Inferior parietal cortex (tissue), 1 donor: ENCODE data around the gene COX6A2.

Experiments used
- DNase-seq: peaks from one replicate; pipeline ENCODE4 v3.0.0-alpha.2; 2016; ENCODE audit errors: extremely low spot score

COX6A2 gene

DNA sequence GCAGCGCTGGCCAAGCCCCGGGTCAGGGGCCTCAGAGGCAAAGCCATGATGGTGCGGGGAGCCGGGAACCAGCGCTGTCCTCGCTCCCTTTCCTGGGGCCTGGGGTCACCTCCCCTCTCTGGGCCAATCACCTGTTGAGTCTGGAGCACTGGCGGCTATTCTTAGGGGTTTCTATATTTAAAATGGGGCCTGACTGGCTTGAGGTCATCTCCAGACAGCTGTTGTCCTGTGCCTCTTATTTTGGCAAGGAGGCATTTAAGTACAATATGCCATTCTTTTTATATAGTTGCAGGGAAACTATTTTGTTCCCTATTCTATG is at the start of gene COX6A2:
Gene COX6A2 (minus strand): TSS at position 82 of the 319 bp plus-strand sequence. CDS start 35 bp downstream, at position 47.
- no peak for DNase-seq

DNA sequence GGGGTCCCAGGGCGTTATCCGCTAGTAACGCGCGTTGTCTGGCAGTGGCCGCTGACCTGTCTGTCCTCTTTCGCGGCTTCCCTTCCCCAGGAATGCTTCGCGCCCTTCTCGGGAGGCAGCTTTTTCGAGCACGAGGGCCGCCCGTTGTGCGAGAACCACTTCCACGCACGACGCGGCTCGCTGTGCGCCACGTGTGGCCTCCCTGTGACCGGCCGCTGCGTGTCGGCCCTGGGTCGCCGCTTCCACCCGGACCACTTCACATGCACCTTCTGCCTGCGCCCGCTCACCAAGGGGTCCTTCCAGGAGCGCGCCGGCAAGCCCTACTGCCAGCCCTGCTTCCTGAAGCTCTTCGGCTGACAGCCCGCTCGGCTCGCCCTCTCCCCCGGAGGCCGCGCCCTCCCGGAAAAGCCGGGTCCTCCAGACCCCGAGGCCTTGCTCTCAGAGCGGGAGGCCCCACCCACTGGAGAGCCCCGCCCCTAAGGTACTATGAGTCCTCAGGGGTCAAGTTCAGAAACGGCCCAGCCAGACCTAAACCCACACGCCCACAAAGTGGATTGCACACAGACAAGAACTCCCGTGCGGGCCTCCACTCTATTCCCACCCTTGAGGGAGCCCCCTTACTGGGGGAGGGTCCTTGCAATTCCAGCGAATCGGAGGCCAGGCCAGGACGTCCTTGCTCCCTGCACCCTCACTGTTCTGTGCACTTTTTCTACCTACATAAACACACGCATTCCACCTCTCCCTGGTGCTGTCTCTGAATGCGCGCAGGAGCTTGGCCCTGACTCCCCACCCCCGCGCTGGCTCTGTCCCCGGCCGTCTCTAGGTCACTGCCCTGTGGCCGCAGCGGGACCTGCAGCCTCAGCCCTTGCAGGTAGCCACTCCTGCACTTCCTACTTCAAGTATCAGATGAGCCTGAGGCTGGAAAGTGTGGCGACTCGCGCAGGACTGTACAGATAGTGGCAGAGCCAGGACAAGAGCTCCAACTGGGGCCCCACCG is 49.4 kb upstream of the COX6A2 start:
- DNase-seq, result no peak

DNA sequence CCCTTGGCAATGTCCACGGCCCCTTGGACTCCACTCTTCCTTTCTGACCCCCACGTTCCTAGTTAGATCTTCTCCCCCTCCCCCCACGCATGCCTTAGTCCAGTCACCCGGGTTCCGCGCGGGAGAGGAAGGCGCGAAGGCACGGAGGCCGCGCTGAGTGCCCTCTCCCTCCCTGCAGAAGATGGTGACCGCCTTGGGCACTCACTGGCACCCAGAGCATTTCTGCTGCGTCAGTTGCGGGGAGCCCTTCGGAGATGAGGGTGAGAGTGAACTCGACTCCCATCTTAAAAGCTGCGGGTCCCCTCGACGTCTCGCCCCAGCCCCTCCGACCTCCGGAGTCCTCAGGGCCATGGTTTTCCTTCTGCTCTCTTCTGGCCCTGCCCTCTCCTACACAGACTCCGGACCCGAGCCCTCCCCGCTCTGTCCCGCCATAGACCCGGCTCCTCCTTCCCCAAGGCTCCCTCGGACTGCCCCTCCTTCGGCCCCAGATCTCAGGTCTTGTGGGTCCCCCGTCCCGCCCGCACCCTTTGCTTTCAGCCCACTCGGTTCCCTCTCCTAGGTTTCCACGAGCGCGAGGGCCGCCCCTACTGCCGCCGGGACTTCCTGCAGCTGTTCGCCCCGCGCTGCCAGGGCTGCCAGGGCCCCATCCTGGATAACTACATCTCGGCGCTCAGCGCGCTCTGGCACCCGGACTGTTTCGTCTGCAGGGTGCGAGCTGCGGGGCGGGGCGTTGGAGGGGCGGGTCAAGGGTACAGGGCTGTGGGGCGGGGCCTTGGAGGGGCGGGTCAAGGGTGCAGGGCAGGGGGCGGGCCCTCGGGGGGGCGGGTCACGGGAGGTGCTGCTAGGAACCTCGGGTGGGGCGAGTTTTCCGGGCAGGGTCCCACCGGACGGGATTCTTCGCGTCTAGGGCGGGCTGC is 48.4 kb upstream of the COX6A2 start:
- no peak for DNase-seq

DNA sequence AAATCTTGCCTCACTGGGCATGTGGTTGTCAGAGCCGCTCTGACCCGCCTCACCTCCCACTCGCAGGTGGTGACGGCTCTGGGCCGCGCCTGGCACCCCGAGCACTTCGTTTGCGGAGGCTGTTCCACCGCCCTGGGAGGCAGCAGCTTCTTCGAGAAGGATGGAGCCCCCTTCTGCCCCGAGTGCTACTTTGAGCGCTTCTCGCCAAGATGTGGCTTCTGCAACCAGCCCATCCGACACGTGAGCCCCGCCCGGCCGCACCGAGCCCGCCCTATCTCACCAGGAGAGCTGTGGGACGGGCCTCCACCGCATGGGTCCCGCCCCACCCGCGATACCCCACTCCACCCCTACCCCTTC is 47.8 kb upstream of the COX6A2 start:
- DNase-seq, result no peak

DNA sequence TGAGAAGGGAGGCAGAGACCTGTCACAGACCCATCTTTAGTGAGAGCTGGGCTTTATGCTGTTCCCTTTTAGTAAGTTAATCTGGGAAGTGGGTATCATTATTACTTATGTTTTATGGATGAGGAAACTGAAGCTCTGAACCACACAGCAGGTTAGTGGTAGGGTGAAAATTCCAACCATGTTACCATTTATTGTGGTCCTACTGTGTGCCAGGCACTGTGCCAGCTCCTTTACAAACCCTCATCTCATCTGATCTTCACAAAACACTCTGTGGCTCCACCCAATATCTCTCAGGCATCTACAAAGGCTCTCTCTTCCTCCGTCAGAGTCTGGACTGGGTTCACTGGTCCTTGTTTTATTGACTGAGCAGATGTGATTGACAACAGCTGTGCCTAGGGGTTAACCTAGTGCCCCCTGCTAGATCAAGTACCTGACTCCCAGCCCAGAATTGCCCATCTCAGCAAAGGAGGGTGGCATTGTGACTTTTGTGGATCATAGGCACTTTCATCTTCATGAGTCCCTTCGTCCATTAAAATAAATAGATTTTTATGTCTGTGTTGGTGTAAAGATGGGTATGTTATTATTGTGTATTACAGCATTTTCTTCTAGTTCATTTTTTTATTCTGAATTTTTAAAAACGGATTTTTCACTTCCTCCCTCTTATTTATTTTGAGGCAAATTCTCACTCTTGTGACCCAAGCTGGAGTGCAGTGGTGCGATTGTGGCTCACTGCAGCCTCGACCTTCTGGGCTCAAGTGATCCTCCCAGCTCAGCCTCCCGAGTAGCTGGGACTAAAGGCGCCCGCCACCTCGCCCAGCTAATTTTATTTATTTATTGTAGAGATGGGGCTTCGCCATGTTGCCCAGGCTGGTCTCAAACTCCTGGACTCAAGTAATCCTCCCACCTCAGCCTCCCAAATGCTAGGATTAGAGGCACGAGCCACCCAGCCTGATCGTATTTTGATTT is 46.9 kb upstream of the COX6A2 start:
- no peak for DNase-seq

DNA sequence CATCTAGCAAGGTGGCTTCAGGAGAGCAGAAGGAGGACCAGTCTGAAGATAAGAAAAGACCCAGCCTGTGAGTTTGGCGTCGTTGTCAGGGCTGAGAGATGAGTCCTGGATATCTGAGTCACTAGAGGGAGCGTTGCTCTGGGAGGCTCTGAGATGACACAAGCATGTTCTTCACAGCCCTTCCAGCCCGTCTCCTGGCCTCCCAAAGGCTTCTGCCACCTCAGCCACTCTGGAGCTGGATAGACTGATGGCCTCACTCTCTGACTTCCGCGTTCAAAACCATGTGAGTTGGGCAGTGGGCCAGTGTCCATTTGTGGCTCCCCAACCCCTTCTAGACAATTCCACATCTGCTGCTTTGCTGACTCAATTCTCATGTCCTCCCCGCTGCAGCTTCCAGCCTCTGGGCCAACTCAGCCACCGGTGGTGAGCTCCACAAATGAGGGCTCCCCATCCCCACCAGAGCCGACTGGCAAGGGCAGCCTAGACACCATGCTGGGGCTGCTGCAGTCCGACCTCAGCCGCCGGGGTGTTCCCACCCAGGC is 46.1 kb upstream of the COX6A2 start:
- no peak for DNase-seq

DNA sequence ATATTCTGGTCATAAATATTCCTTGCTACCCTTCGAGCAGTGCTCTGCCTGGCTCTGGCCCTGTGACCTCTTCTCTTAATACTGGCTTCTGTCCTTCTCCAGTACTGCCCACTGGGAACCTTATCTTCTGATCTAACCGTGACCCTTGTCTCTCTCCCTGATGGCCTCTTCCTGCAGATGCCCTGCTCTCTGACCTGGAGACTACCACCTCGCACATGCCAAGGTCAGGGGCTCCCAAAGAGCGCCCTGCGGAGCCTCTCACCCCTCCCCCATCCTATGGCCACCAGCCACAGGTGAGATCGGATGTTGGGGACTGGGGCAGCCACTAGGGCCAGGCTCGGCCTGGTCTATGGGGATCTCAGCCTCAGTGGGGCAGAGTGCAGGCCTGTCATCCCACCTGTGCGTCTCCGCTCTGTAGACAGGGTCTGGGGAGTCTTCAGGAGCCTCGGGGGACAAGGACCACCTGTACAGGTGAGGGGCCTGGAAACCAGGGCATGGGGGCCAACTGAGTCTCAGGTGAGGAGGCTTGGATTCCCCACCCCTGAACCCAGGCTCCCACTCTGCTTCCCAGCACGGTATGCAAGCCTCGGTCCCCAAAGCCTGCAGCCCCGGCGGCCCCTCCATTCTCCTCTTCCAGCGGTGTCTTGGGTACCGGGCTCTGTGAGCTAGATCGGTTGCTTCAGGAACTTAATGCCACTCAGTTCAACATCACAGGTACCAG is 45.3 kb upstream of the COX6A2 start:
- no peak for DNase-seq

DNA sequence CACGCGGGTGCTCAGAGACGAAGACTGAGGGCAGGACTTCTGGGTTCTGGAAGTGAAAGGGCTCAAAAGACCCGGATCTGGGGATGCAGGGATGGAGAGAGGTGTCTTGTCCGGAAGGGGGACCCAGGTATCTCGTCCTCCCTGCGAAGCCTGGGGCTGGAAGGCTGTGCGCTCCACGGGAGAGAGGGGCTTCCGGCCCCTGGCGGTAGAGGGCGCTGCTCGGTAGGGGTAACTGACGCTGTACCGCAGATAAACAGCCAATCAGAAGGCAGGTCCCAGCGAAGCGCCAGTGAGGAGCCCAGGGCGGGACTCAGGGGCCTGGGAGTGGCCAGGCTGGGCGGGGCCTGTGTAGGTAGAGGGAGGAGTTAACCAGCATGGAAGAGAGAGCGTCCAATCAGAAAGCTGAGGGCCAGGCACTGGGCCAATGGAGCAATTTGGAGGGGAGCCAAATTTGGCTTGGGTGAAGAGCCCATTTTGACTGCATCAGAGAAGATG is 44.6 kb upstream of the COX6A2 start:
- no peak for DNase-seq

DNA sequence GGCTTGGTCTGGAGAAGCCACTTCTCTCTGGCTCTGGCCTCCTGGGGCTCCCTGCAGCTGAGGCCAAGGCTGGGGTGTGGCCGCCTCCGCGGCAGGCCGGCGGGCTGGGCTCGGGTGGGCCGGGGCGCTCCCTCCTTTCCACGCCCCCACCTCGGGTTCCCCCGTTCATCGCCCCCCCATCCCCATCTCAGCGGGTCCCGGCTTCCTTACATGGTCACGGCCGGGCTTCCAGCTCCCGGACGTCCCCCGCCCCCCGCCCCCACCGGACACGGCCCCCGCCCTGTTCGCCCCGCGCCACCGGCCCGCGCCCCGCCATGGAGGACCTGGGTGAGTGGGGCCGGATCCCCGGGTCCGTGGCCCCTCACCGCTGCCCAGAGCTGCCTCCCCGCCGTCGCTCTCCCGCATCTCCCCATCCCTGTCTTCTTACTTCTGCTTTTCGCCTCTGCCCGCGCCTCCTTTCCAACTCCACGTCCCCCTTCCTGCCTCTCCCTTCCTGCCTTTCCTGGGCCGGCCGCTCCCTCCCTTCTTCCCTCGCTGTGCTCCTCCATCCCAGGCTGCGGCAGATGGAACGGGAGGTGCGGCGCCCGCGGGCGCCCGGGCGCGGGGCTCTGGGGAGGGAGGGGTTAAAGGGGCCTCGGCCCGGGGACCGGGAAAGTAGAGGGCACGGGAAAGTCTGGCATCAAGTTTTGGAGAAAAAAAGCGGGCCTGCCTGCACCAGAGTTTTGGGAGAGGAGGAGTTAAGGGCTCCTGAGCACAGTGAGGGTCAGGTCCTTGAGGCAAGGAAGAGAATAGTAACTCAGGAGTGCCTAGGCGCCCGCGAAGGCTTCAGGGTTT is 43.9 kb upstream of the COX6A2 start, which contains the start of gene TGFB1I1:
Gene TGFB1I1 (plus strand): TSS at position 278 of the 834 bp plus-strand sequence. CDS start 37 bp downstream, at position 315.
- no peak for DNase-seq

DNA sequence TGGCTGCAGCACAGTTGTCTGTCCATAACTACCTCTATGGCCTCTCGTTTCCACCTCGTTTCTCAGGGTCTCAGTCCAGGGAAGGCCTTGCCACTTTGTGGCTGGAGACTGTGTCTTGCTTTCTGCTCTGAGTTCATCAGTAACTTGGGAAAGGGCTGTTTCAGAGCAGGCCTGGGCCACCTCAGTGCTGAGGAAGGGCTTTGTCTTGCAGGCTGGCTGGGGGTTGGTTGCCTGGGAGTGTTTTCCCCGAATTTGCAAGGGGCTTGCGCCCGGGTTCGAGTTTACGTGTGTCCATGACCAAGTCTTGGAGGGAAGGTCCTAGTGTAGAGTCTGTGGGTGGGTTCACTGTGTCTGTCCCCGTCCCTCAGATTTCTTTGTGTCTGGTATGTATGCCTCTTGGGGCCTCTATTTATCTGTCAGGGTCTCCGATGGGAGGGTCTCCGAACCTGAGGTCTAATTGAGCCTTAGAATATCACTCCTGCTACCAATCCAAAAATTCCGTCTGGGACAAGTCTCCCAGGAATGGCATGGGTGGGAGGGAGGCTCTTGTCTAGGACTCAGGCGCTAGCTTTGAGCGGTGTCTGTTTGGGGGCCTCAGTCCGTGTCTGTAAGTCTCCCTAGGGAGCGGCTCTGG is 43.2 kb upstream of the COX6A2 start:
- no peak for DNase-seq

DNA sequence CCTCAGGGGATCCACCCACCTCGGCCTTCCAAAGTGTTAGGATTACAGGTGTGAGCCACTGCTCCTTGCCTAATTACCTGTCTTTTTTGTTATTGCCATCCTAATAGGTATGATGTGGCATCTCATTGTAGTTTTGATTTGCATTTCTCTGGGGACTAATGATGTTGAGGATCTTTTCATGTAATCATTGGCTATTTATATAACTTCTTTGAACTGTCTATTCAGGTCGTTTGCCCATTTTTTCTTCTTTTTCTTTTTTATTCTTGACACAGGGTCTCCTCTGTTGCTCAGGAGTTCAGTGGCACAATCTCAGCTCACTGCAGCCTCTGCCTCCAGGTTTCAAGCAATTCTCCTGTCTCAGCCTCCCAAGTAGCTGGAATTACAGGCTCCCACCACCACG is 42.5 kb upstream of the COX6A2 start:
- no peak for DNase-seq

DNA sequence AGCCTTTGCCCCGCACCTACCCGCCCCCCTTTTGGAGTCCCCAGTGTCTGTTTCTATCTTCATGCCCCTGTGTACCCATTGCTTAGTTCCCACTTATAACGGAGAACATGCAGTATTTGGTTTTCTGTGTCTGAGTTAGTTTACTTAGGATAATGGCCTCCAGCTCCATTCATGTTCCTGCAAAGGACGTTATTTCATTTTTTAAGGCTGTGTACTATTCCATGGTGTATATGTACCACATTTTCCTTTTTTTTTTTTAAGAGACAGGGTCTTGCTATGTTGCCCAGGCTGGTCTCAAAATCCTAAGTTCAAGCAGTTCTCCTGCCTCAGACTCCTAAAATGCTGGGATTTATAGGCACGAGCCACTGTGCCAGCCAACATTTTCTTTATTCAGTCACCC is 39.7 kb upstream of the COX6A2 start:
- DNase-seq, result no peak

DNA sequence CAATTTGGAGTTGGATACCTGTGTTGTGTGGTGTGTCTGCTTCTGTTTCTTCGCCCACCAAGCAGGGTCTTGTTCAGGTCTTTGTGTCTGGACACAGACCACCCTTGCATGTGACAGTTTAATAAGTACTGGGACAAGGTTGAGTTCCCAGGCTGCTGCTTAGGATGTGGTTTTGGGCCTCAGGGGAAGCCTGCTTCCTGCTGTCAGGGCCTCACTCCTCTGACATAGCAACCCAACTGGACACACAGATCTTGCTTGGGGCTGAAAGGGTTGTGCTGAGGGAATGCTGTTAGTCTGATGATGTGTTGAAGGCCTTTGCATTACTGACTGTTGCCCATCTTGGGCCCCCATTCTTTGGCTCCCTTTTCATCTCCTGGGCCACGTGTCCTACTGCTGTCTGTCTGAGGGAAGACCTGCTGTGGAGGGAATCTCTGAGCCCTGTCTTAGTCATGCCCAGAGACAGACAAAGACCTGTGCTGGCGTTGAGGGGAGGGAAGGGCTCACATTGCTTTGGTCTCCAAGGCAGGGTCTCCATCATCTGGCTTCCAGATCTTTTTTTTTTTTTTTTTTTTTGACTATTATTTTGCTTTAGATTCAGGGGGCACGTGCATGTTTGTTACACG is 39.1 kb upstream of the COX6A2 start:
- no peak for DNase-seq

DNA sequence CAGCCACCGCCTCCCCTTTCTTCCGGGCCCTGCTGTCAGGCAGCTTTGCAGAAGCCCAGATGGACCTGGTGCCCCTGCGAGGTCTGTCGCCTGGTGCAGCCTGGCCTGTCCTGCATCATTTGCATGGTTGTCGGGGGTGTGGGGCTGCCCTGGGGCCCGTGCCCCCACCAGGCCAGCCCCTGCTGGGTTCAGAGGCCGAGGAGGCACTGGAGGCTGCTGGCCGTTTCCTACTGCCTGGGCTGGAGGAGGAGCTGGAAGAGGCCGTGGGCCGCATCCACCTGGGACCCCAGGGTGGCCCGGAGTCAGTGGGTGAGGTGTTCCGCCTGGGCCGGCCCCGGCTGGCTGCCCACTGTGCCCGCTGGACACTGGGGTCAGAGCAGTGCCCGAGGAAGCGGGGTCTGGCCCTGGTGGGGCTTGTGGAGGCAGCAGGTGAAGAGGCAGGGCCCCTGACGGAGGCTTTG is 38.3 kb upstream of the COX6A2 start:
- no peak for DNase-seq

DNA sequence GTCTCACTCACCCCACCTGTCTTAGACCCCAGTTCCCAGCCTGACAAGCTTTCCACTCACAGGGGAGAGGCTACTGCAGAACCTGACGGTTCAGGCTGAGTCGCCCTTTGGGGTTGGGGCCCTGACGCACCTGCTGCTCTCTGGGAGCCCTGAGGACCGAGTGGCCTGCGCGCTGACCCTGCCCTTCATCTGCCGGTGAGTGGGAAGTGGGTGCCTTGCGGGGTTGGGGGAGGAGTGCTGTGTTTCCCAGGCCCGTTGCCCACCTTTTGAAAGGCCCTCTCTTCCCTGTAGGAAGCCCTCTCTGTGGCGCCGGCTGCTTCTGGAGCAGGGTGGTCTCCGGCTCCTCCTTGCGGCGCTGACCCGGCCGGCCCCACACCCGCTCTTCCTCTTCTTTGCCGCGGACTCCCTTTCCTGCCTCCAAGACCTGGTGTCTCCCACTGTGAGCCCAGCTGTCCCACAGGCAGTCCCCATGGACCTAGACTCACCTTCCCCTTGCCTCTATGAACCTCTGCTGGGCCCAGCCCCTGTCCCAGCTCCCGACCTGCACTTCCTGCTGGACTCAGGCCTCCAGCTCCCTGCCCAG is 37.7 kb upstream of the COX6A2 start:
- no peak for DNase-seq

DNA sequence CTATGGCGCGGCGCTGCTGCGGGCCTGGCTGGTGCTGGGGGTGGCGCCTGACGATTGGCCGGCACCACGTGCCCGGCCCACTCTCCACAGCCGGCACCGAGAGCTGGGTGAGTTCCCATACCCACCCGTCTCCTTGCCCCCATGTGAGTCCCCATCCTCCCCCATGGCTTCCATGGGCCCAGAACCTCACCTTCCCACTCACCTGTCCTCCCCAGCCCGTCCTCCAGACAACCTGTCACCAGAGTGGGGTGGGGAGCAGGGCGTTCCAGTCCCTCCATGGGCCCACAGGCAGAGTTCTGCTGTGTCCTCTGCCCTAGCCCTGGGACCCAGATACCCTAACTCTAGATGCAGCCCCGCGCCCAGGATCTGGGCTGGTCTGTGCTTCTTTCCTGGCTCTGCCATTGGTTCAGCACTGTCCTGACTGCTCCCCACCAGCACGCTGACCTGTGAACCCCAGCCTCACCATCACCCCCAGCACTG is 36.7 kb upstream of the COX6A2 start:
- DNase-seq, result no peak

DNA sequence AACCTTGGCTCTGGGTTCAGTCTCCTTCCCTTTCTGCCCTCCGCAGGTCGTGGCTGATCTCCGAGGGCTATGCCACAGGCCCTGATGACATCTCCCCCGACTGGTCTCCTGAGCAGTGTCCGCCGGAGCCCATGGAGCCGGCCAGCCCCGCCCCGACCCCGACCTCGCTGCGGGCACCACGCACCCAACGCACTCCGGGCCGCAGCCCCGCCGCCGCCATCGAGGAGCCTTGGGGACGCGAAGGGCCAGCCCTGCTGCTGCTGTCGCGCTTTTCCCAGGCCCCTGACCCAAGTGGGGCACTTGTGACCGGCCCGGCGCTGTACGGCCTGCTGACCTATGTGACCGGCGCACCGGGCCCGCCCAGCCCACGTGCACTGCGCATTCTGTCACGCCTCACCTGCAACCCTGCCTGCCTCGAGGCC is 36.2 kb upstream of the COX6A2 start:
- no peak for DNase-seq
